Measurements from ENCODE around the gene NFX1.
A peak's percentile ranks its signal among the peaks of the same experiment; 100 is the strongest.

Gene NFX1

DNA sequence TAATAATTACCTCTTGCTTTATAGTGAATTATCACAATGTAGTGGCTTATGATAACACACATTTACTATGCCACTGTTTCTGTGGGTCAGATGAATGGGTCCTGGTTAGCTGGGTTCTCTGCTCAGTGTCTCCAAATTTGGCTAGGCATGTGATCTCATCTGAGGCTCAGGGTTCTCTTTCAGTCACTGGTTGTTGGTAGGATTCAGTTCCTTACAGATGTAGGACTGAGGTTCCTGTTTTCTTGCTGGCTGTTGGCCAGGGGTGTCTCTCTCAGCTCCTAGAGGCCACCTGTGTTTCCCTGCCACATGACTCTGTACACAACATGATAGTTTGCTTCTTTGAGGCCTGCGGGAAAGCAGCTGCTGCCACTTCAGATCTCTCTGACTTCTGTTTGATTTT is 7.1 kb downstream of the NFX1 start:
- peak; percentile 59 to 94 for DNase-seq (ENCODE audit: low read depth in 1 of 2, low spot score in 1 of 2)
- peak; percentile 93 for TF ChIP-seq SPI1 (IDR thresholded peaks at IDR 0.05; ENCODE audit: borderline replicate concordance, low read depth)
- TF ChIP-seq, protein P1, sequence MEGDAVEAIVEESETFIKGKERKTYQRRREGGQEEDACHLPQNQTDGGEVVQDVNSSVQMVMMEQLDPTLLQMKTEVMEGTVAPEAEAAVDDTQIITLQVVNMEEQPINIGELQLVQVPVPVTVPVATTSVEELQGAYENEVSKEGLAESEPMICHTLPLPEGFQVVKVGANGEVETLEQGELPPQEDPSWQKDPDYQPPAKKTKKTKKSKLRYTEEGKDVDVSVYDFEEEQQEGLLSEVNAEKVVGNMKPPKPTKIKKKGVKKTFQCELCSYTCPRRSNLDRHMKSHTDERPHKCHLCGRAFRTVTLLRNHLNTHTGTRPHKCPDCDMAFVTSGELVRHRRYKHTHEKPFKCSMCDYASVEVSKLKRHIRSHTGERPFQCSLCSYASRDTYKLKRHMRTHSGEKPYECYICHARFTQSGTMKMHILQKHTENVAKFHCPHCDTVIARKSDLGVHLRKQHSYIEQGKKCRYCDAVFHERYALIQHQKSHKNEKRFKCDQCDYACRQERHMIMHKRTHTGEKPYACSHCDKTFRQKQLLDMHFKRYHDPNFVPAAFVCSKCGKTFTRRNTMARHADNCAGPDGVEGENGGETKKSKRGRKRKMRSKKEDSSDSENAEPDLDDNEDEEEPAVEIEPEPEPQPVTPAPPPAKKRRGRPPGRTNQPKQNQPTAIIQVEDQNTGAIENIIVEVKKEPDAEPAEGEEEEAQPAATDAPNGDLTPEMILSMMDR (IDR thresholded peaks at IDR 0.05; ENCODE audit: insufficient read depth, low read length): no peak
- peak; percentile 82 for TF ChIP-seq POLR2AphosphoS5 (IDR thresholded peaks at IDR 0.05; ENCODE audit: low read depth)
- Histone ChIP-seq H3K4me3 (replicated peaks; ENCODE audit: insufficient read depth, low read length) (no peak overlapping the region; the same call in 1 of the 2 replicates), H3K27me3 (ENCODE audit: insufficient read depth, poor library complexity, severe bottlenecking) (no peaks in the 10 kb centered on the region), H3K27ac (replicated peaks) (peak overlapping the region; percentile 30)

DNA sequence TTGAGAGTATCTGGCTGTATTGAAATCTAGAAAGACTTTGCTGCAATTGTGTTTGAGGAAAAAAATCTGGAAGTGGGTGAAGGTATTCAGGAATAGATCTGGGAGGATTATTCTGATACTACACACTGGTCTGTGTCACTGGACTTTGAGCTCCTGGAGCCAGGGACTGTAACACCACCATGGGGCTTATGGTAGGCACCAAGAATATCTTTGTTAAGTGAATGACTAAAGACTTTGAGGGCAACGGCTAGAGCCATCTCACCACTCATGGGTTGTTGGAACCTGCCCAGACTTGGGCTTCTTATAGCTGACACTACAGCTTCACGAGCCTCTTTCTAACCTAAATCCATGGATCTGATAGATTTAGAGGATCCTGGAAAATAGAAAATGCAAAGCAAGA is 10.2 kb downstream of the NFX1 start:
- no peaks in the 10 kb centered on the region for H3K27me3 ChIP-seq (ENCODE audit: insufficient read depth, poor library complexity, severe bottlenecking)
- DNase-seq (ENCODE audit: low read depth in 1 of 2, low spot score in 1 of 2): no peak
- H3K4me3 ChIP-seq (replicated peaks; ENCODE audit: insufficient read depth, low read length): no peak overlapping the region
- TF ChIP-seq GABPA (IDR thresholded peaks at IDR 0.05; ENCODE audit: low read depth) (no peak), SPI1 (IDR thresholded peaks at IDR 0.05; ENCODE audit: borderline replicate concordance, low read depth) (no peak), POLR2AphosphoS5 (IDR thresholded peaks at IDR 0.05; ENCODE audit: low read depth) (no peak)
- H3K27ac ChIP-seq (replicated peaks): no peak overlapping the region

DNA sequence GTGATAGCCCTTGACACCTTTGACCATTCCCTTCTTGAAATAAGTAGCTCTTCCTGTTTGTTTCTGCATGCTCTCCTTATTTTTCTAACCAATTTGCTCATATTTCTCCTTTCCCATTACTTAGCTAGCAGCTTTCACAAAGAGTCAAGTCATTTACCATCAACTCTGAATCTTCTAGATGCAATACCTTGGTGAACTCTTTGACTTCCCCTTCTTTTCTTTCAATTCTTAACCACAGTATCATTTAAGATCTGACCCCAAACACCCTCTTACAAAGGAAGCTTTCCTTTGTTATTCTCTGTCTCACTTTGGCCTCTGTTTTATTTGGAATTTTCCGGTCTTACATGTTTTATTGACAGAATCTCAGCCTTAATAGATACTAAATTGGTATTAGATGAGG is 14.0 kb downstream of the NFX1 start:
- no peaks in the 10 kb centered on the region for H3K27me3 ChIP-seq (ENCODE audit: insufficient read depth, poor library complexity, severe bottlenecking)
- DNase-seq (ENCODE audit: low read depth in 1 of 2, low spot score in 1 of 2): no peak
- TF ChIP-seq POLR2AphosphoS5 (IDR thresholded peaks at IDR 0.05; ENCODE audit: low read depth) (no peak), SPI1 (IDR thresholded peaks at IDR 0.05; ENCODE audit: borderline replicate concordance, low read depth) (peak; percentile 24; the same call in 1 of the 2 replicates)
- H3K27ac ChIP-seq (replicated peaks): no peak overlapping the region
- H3K4me3 ChIP-seq (replicated peaks; ENCODE audit: insufficient read depth, low read length): no peak overlapping the region

DNA sequence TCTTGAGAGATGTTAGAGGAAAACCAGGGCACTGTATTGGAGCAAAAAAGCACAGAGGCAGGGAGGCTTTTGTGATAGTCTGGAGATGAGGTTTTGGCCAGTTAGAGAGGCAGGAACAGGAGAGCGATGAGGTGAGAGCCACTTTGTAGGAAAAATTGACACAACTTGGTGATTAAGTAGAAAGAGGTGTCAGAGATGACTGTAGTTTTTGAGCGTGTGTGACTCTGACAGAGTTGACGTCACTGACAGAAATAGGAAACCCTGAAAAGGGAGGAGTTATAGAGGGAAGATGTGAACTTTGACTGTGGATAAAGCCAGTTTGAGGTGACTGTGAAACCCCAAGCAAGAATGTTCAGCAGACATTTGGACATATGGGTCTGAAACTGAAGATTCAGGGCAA is 15.7 kb downstream of the NFX1 start:
- Histone ChIP-seq H3K27me3 (ENCODE audit: insufficient read depth, poor library complexity, severe bottlenecking) (no peaks in the 10 kb centered on the region), H3K4me3 (replicated peaks; ENCODE audit: insufficient read depth, low read length) (no peak overlapping the region), H3K27ac (replicated peaks) (no peak overlapping the region)
- TF ChIP-seq, protein P2, sequence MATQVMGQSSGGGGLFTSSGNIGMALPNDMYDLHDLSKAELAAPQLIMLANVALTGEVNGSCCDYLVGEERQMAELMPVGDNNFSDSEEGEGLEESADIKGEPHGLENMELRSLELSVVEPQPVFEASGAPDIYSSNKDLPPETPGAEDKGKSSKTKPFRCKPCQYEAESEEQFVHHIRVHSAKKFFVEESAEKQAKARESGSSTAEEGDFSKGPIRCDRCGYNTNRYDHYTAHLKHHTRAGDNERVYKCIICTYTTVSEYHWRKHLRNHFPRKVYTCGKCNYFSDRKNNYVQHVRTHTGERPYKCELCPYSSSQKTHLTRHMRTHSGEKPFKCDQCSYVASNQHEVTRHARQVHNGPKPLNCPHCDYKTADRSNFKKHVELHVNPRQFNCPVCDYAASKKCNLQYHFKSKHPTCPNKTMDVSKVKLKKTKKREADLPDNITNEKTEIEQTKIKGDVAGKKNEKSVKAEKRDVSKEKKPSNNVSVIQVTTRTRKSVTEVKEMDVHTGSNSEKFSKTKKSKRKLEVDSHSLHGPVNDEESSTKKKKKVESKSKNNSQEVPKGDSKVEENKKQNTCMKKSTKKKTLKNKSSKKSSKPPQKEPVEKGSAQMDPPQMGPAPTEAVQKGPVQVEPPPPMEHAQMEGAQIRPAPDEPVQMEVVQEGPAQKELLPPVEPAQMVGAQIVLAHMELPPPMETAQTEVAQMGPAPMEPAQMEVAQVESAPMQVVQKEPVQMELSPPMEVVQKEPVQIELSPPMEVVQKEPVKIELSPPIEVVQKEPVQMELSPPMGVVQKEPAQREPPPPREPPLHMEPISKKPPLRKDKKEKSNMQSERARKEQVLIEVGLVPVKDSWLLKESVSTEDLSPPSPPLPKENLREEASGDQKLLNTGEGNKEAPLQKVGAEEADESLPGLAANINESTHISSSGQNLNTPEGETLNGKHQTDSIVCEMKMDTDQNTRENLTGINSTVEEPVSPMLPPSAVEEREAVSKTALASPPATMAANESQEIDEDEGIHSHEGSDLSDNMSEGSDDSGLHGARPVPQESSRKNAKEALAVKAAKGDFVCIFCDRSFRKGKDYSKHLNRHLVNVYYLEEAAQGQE (IDR thresholded peaks at IDR 0.05; ENCODE audit: insufficient replicate concordance, low read depth): no peak
- no peak for TF ChIP-seq POLR2AphosphoS5 (IDR thresholded peaks at IDR 0.05; ENCODE audit: low read depth)
- TF ChIP-seq SPI1 (IDR thresholded peaks at IDR 0.05; ENCODE audit: borderline replicate concordance, low read depth): no peak
- TF ChIP-seq, protein P1 (IDR thresholded peaks at IDR 0.05; ENCODE audit: insufficient read depth, low read length): no peak
- no peak for TF ChIP-seq GABPA (IDR thresholded peaks at IDR 0.05; ENCODE audit: low read depth)
- DNase-seq (ENCODE audit: low read depth in 1 of 2, low spot score in 1 of 2): no peak

DNA sequence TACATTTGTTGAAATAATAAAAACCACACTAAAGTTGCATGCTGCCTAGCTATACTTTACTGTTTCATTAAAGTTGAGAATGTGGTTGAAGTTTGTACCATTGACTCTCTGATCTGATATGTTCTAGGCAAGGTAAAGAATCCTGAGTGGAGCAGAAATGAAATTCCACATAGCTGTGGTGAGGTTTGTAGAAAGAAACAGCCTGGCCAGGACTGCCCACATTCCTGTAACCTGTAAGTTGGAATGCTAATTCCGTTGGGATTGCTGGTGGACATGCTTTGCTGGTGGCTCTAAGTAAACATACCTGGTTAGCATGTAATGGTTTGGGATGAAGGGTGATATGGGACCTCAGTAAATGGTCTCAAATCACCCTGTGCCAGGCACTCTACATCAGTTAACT is 16.8 kb downstream of the NFX1 start:
- no peaks in the 10 kb centered on the region for H3K27me3 ChIP-seq (ENCODE audit: insufficient read depth, poor library complexity, severe bottlenecking)
- DNase-seq (ENCODE audit: low read depth in 1 of 2, low spot score in 1 of 2): no peak
- H3K27ac ChIP-seq (replicated peaks): no peak overlapping the region
- TF ChIP-seq POLR2AphosphoS5 (IDR thresholded peaks at IDR 0.05; ENCODE audit: low read depth) (no peak), GABPA (IDR thresholded peaks at IDR 0.05; ENCODE audit: low read depth) (no peak), SPI1 (IDR thresholded peaks at IDR 0.05; ENCODE audit: borderline replicate concordance, low read depth) (no peak)
- TF ChIP-seq, protein P2 (IDR thresholded peaks at IDR 0.05; ENCODE audit: insufficient replicate concordance, low read depth): no peak
- TF ChIP-seq, protein P1 (IDR thresholded peaks at IDR 0.05; ENCODE audit: insufficient read depth, low read length): no peak
- H3K4me3 ChIP-seq (replicated peaks; ENCODE audit: insufficient read depth, low read length): no peak overlapping the region

All from HL-60 (cell line).